Stimulated activated CD8-positive, alpha-beta memory T cell treated with anti-CD3 and anti-CD28 coated beads, Interleukin-4, amount 100 ng/mL, for 4 hours (primary cell): ENCODE data around the gene TRNP1.

Experiments used
- DNase-seq, 2 donors: peaks; one replicate each; pipeline ENCODE4 v3.0.0-alpha.2; 2020; ENCODE audit warnings: low read depth in 2 of 2, low spot score in 1 of 2

The TRNP1 gene

GRCh38 chr1:27000817-27001460 lies 7.4 kb downstream of the TRNP1 start:
- no peak for DNase-seq

- no peak for DNase-seq
Measured at GRCh38 chr1:27001570-27002360, 8.3 kb downstream of the TRNP1 start.

GRCh38 chr1:27003745-27004470 lies 10.4 kb downstream of the TRNP1 start:
- DNase-seq = no peak

- DNase-seq = no peak
Measured at GRCh38 chr1:27004471-27005165, 11.1 kb downstream of the TRNP1 start.

GRCh38 chr1:27005166-27005530 lies 11.7 kb downstream of the TRNP1 start:
- no peak for DNase-seq

GRCh38 chr1:27005648-27006496 lies 12.4 kb downstream of the TRNP1 start:
- no peak for DNase-seq

GRCh38 chr1:27006683-27007082 lies 13.2 kb downstream of the TRNP1 start:
- DNase-seq = no peak

GRCh38 chr1:27007909-27008582 lies 14.6 kb downstream of the TRNP1 start:
- DNase-seq = no peak

GRCh38 chr1:27009601-27010197 lies 16.2 kb downstream of the TRNP1 start:
- no peak for DNase-seq

GRCh38 chr1:27010226-27010994 lies 16.9 kb downstream of the TRNP1 start:
- DNase-seq = no peak

- no peak for DNase-seq
Measured at GRCh38 chr1:27011058-27011764, 17.7 kb downstream of the TRNP1 start.

- DNase-seq = no peak
Measured at GRCh38 chr1:27011976-27012563, 18.6 kb downstream of the TRNP1 start.

- DNase-seq = no peak
Measured at GRCh38 chr1:27015260-27015659, 21.8 kb downstream of the TRNP1 start.

- no peak for DNase-seq
Measured at GRCh38 chr1:27016376-27016775, 22.9 kb downstream of the TRNP1 start.

- no peak for DNase-seq
Measured at GRCh38 chr1:27017207-27017606, 23.7 kb downstream of the TRNP1 start.

GRCh38 chr1:27018316-27018715 lies 24.8 kb downstream of the TRNP1 start:
- DNase-seq = no peak

- DNase-seq = no peak
Measured at GRCh38 chr1:27021354-27022031, 28.0 kb downstream of the TRNP1 start.
